Activated CD8-positive, alpha-beta T cell treated with anti-CD3 and anti-CD28 coated beads, Interleukin-2, amount 10 ng/mL, durations not matched to agents 7 days and 5 days (primary cell): ENCODE data around the gene CCR5AS.
"Not testable (repeated sequence)": the region's sequence is repeated elsewhere in the genome, so short reads cannot be mapped to it uniquely, and the experiment has no call there.

Source experiments
- ATAC-seq: fragments of 150-1000 bp; cut with Tn5 transposase; one replicate; pipeline ENCODE4 v1.10.0; 2021; ENCODE audit warnings: moderate library complexity
- CTCF ChIA-PET: fragments of 350-600 bp; sonication (Branson Sonifier 250); formaldehyde crosslinking; loops from one replicate; lab custom pipeline; 2021; ENCODE audit warnings: antibody characterized with exemption; lab: Charles Lee
- POLR2A ChIA-PET: fragments of 350-600 bp; sonication (Branson Sonifier 250); formaldehyde crosslinking; loops from one replicate; lab custom pipeline; 2021; ENCODE audit warnings: antibody characterized with exemption; lab: Charles Lee
- DNase-seq: peaks from one replicate; pipeline ENCODE4 v3.0.0-alpha.2; 2020
- H3K27ac Mint-ChIP-seq: one replicate; pipeline ENCODE4 v1.8.0; 2021; ENCODE audit warnings: mild to moderate bottlenecking, mixed read lengths
- H3K27me3 Mint-ChIP-seq: one replicate; pipeline ENCODE4 v1.8.0; 2021; ENCODE audit warnings: low read depth, mixed read lengths
- H3K36me3 Mint-ChIP-seq: one replicate; pipeline ENCODE4 v1.8.0; 2021; ENCODE audit warnings: low read depth, mixed read lengths
- H3K4me1 Mint-ChIP-seq: one replicate; pipeline ENCODE4 v1.8.0; 2021; ENCODE audit warnings: low read depth, mixed read lengths
- H3K4me3 Mint-ChIP-seq: one replicate; pipeline ENCODE4 v1.8.0; 2021; ENCODE audit warnings: mild to moderate bottlenecking, mixed read lengths
- H3K9me3 Mint-ChIP-seq: one replicate; pipeline ENCODE4 v1.8.0; 2022; ENCODE audit warnings: mixed read lengths; ENCODE audit not compliant: insufficient read depth

Gene CCR5AS

GRCh38 chr3:46442576-46443530 lies 36.0 kb upstream of the CCR5AS start:
- DNase-seq = no peak
- POLR2A ChIA-PET = interaction anchor here (0.7 kb wide), 1 partner anchor 72 kb away, joined by 3 read pairs; the partner anchor contains the start of gene CCR5
- Mint-ChIP-seq H3K4me1 (peaks cover 40% of the 10 kb centered on the region), H3K27ac (no peak overlapping the region), H3K36me3 (no peaks in the 10 kb centered on the region), H3K9me3 (no peaks in the 10 kb centered on the region), H3K4me3 (no peak overlapping the region), H3K27me3 (peaks cover 15% of the 10 kb centered on the region)
- no peak for ATAC-seq
- CTCF ChIA-PET = interaction anchor here (3.1 kb wide), 1 partner anchor 46 kb away, joined by 13 read pairs; no protein-coding TSS in a partner anchor

- Mint-ChIP-seq H3K27ac (peak overlapping the region; percentile 15), H3K4me1 (peaks cover 41% of the 10 kb centered on the region), H3K9me3 (no peaks in the 10 kb centered on the region), H3K27me3 (peaks cover 2% of the 10 kb centered on the region), H3K36me3 (no peaks in the 10 kb centered on the region), H3K4me3 (no peak overlapping the region)
- POLR2A ChIA-PET = no interaction called here
- CTCF ChIA-PET = no interaction called here
- ATAC-seq = peak; percentile 94
- peak; percentile 75 for DNase-seq
These were observed 33.8 kb upstream of the CCR5AS start for GRCh38 chr3:46440531-46441294.

GRCh38 chr3:46438831-46439230 lies 32.0 kb upstream of the CCR5AS start:
- ATAC-seq (no peak), DNase-seq (no peak)
- ChIA-PET POLR2A (no interaction called here), CTCF (no interaction called here)
- H3K27ac Mint-ChIP-seq = no peak overlapping the region
- H3K36me3 Mint-ChIP-seq = no peaks in the 10 kb centered on the region
- H3K27me3 Mint-ChIP-seq = peaks cover 2% of the 10 kb centered on the region
- H3K4me3 Mint-ChIP-seq = no peak overlapping the region
- no peaks in the 10 kb centered on the region for H3K9me3 Mint-ChIP-seq
- peaks cover 41% of the 10 kb centered on the region for H3K4me1 Mint-ChIP-seq

- peaks cover 2% of the 10 kb centered on the region for H3K27me3 Mint-ChIP-seq
- peaks cover 18% of the 10 kb centered on the region for H3K9me3 Mint-ChIP-seq
- ATAC-seq (no peak), DNase-seq (no peak)
- H3K36me3 Mint-ChIP-seq = peaks cover 5% of the 10 kb centered on the region
- POLR2A ChIA-PET = interaction anchor here (0.9 kb wide), 1 partner anchor 15 kb away, joined by 3 read pairs; no protein-coding TSS in a partner anchor
- no peak overlapping the region for H3K4me3 Mint-ChIP-seq
- CTCF ChIA-PET = interaction anchor here (1.0 kb wide), 1 partner anchor 57 kb away, joined by 4 read pairs; no protein-coding TSS in a partner anchor
- no peak overlapping the region for H3K27ac Mint-ChIP-seq
- H3K4me1 Mint-ChIP-seq = peaks cover 36% of the 10 kb centered on the region
These were observed 28.3 kb upstream of the CCR5AS start for GRCh38 chr3:46435081-46435726.

GRCh38 chr3:46433841-46434240 lies 27.0 kb upstream of the CCR5AS start:
- ATAC-seq (no peak), DNase-seq (no peak)
- Mint-ChIP-seq H3K27me3 (peaks cover 5% of the 10 kb centered on the region), H3K9me3 (peaks cover 18% of the 10 kb centered on the region), H3K36me3 (peaks cover 5% of the 10 kb centered on the region), H3K4me1 (peaks cover 27% of the 10 kb centered on the region), H3K4me3 (no peak overlapping the region), H3K27ac (no peak overlapping the region)
- POLR2A ChIA-PET = no interaction called here
- CTCF ChIA-PET = no interaction called here

- H3K27me3 Mint-ChIP-seq, CTCF ChIA-PET, DNase-seq, H3K4me3 Mint-ChIP-seq, ATAC-seq, H3K27ac Mint-ChIP-seq, H3K36me3 Mint-ChIP-seq: not testable (repeated sequence)
- POLR2A ChIA-PET = interaction anchor here (0.5 kb wide), 1 partner anchor 325 kb away, joined by 3 read pairs; no protein-coding TSS in a partner anchor
- Mint-ChIP-seq H3K4me1 (peaks cover 26% of the 10 kb centered on the region), H3K9me3 (peaks cover 18% of the 10 kb centered on the region)
These were observed 26.3 kb upstream of the CCR5AS start for GRCh38 chr3:46433118-46433517.

- H3K27ac Mint-ChIP-seq, H3K27me3 Mint-ChIP-seq, H3K4me3 Mint-ChIP-seq, DNase-seq, POLR2A ChIA-PET, H3K36me3 Mint-ChIP-seq, ATAC-seq: not testable (repeated sequence)
- peaks cover 35% of the 10 kb centered on the region for H3K4me1 Mint-ChIP-seq
- CTCF ChIA-PET = interaction anchor here (1.1 kb wide), 1 partner anchor 56 kb away, joined by 5 read pairs; no protein-coding TSS in a partner anchor
- peaks cover 18% of the 10 kb centered on the region for H3K9me3 Mint-ChIP-seq
These were observed 25.0 kb upstream of the CCR5AS start for GRCh38 chr3:46431905-46432304.

GRCh38 chr3:46430879-46431278 lies 24.0 kb upstream of the CCR5AS start:
- H3K27me3 Mint-ChIP-seq, H3K36me3 Mint-ChIP-seq, H3K4me3 Mint-ChIP-seq, ATAC-seq, DNase-seq, H3K27ac Mint-ChIP-seq, POLR2A ChIA-PET: not testable (repeated sequence)
- H3K4me1 Mint-ChIP-seq = peaks cover 45% of the 10 kb centered on the region
- peaks cover 18% of the 10 kb centered on the region for H3K9me3 Mint-ChIP-seq
- CTCF ChIA-PET = interaction anchor here (0.8 to 1.1 kb wide), 2 partner anchors 20 to 57 kb away, joined by 3 to 5 read pairs; no protein-coding TSS in a partner anchor

- Mint-ChIP-seq H3K9me3 (peaks cover 18% of the 10 kb centered on the region), H3K27ac (no peak overlapping the region), H3K36me3 (peaks cover 5% of the 10 kb centered on the region), H3K4me3 (no peak overlapping the region), H3K4me1 (peaks cover 42% of the 10 kb centered on the region), H3K27me3 (peaks cover 5% of the 10 kb centered on the region)
- no peak for ATAC-seq
- POLR2A ChIA-PET = no interaction called here
- CTCF ChIA-PET = interaction anchor here (0.9 to 1.1 kb wide), 3 partner anchors 30 to 61 kb away, joined by 3 to 5 read pairs (median 3); partner anchors contain the start of gene CCR5
- DNase-seq = no peak
These were observed 22.8 kb upstream of the CCR5AS start for GRCh38 chr3:46429671-46430070.

- Mint-ChIP-seq H3K4me1 (peaks cover 42% of the 10 kb centered on the region), H3K9me3 (peaks cover 18% of the 10 kb centered on the region), H3K36me3 (peaks cover 5% of the 10 kb centered on the region), H3K4me3 (no peak overlapping the region), H3K27me3 (peaks cover 5% of the 10 kb centered on the region), H3K27ac (no peak overlapping the region)
- ATAC-seq (no peak), DNase-seq (no peak)
- POLR2A ChIA-PET = no interaction called here
- CTCF ChIA-PET = interaction anchor here (0.9 to 1.1 kb wide), 3 partner anchors 30 to 61 kb away, joined by 3 to 5 read pairs (median 3); partner anchors contain the start of gene CCR5
These were observed 22.4 kb upstream of the CCR5AS start for GRCh38 chr3:46429250-46429649.
